HG02610 (cell line): ENCODE measurements around the gene DHRSX.
"Not testable (repeated sequence)": the region's sequence is repeated elsewhere in the genome, so short reads cannot be mapped to it uniquely, and the experiment has no call there.

ENCODE experiments used
- ATAC-seq: cut with Tn5 transposase; IDR thresholded peaks from one replicate; pipeline ENCODE4 v1.9.1; 2021; ENCODE audit warnings: mild to moderate bottlenecking, moderate library complexity; ENCODE audit not compliant: unreplicated experiment

Gene DHRSX

DNA sequence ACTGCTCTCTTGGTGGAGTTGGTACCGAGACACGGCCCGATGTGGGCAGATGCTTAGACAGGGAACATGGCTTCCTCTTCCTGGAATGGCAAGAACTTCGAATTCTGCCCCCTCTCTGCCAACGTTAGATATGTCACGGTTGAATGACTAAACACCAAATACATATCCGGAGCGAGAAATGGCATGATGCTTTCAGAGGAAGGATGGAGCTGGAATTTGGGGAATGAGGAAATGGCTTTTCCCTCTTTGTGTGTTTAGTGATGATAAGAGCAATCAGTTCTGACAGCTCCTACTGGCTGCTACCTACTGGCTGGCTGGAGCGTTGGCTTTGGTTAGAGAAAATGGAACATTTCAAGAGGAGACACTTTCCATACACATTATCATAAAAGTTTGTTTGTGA lies 140.0 kb downstream of the DHRSX start:
- ATAC-seq: no peak

GRCh38 chrX:2359522-2359921 lies 141.3 kb downstream of the DHRSX start:
- ATAC-seq: not testable (repeated sequence)

GRCh38 chrX:2351999-2352995 lies 148.5 kb downstream of the DHRSX start:
- no peak for ATAC-seq

DNA sequence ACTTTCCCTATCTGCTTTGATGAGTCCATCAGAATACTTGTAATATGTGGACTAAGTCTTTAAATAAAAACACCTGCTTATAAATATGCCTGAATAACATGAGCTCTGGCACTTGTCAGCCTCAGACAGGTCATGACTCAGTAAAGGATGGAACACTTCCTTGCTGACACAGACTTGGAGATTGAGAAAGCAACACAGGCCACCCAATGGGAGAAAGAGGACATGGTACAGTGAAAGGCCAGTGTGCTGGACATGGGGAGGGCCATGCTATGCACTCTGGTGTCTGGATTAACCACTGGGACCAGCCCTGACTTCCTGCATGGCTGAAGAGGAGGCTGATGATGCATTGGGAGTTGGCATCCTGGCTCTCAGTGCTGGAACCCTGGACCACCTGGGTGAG lies 149.5 kb downstream of the DHRSX start:
- ATAC-seq: no peak

GRCh38 chrX:2350703-2351102 lies 150.1 kb downstream of the DHRSX start:
- ATAC-seq: not testable (repeated sequence)

- not testable (repeated sequence) for ATAC-seq
Observed at GRCh38 chrX:2350036-2350435, 150.7 kb downstream of the DHRSX start.

DNA sequence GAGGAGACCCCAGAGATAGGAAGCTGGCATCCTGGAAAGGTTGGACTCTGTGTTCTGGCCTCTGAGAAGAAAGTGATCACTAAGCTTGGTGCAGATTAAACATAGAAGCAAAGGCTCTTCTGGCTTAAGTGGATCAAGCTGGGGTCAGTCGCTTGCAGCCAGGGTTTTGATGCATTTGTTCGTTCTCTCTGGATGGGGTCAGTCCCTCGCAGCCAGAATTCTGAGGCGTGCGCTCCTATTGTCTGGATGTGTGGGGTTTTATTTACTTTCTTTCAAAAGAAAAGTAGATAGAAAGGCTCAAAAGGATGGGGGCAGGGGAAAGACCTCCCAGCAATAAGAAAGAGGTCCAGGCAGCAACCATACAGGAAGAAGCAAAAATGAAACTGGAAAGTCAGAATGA lies 152.6 kb downstream of the DHRSX start:
- ATAC-seq: no peak

GRCh38 chrX:2346158-2346557 lies 154.6 kb downstream of the DHRSX start:
- no peak for ATAC-seq

GRCh38 chrX:2345562-2345961 lies 155.2 kb downstream of the DHRSX start:
- ATAC-seq: no peak

DNA sequence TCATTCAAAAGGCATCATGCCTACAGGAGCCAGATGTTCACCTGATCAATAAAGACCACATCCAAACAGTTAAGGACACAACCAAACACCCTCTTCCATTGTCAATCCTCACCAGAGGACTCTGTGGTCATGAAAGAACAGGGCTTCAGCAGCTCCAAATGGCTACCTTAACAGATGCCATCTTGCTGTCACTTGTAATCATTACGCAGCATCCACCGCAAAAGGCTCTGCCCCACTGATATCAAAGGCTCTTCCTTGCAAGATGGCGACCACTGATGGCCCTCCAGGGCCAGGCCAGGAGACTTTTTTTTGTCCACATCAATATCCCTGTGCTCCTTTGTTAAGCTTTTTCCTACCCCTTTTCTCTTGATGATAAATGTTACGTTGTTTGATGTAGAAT lies 157.4 kb downstream of the DHRSX start:
- ATAC-seq: no peak

GRCh38 chrX:2342874-2343273 lies 157.9 kb downstream of the DHRSX start:
- ATAC-seq: no peak

DNA sequence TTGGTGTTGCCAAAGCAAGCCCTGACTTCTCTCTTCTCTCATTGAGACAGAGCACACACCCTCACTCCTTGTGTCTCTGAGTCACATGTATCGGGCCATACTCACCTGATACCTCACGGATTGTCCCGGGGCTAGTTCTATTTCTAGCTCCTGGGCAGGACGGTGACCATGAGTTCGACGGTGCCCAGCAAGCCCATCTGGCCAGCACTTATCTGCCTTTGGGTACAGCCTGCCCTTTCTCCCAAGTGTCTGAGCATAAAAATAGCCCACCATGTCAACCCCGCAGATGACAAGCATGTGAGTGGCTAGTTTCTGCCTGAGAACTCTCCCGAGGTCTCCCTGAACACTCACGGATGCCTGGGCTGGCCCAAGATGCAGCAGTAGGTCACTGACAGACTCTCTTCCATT lies 158.5 kb downstream of the DHRSX start:
- ATAC-seq: no peak

DNA sequence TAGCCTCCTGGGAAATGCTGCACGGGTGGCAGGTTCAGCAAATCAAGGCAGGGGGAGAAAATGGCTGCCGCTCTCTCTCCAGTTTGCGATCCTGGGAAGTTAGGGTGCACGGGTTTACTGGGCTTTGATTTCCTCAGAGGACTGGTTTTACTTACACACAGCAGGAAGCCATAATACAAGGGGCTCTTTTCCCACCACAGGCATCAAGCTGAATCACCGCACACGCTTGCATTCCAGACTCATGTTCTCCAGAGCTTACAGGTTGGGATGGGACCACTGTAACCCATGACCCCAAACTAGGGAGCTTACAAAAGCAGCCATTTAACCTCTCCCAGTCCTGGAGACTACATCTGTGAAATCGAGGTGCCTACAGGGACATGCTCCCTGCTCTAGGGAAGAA lies 159.8 kb downstream of the DHRSX start:
- no peak for ATAC-seq

DNA sequence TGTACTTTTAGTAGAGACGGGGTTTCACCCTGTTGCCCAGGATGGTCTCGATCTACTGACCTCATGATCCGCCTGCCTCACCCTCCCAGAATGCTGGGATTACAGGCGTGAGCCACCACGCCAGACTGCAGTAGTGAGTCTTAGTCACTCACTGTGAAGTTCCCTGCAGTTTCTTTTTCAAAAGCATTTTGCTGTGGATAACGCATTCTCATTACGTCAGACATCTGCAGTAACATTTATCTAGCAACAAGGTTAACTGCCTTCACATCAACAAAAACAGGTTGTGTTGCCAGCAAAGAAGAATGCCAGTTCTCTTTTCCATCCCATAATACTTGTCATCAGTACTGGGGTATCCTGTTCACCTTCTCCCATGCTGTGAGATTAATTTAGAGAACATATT lies 164.6 kb downstream of the DHRSX start:
- no peak for ATAC-seq

- ATAC-seq: no peak
Observed at GRCh38 chrX:2334237-2334636, 166.5 kb downstream of the DHRSX start.

- ATAC-seq: no peak
Observed at GRCh38 chrX:2332252-2332651, 168.5 kb downstream of the DHRSX start.

- ATAC-seq: no peak
Observed at GRCh38 chrX:2330910-2331309, 169.9 kb downstream of the DHRSX start.

DNA sequence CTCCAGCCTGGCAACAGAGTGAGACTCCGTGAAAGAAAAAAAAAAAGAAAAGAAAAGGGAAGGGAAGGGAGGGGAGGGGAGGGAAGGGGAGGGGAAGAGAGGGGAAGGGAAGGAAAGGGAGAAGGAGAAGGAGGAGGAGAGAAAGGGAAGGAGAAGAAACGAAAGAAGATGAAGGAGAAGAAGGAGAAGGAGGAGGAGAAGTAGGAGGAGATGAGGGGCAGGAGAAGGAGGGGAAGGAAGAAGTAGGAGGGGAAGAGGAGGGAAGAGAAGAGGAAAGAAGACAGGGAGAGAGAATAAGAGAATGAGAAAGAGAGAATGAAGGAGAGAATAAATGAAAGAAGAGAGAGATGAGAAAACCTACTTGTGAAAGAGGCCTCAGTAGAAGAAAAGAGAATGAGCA lies 170.3 kb downstream of the DHRSX start:
- ATAC-seq: no peak

DNA sequence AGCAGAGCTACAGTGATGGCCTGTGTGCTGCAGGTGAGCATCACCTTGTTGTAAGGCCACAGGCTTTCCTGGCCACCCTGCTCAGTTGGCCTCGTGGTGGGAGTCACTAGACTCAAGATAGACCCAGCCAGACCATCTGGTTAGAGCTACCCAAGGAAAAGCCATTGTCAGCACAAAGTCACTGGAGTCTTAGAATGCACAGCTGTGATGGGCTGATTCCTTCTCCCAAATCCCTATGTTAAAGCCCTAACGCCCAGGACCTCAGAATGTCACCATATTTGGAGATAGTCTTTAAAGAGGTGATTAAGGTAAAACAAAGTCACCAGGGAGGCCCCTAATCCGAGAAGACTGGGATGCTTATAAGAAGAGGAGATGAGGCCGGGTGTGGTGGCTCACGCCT lies 173.4 kb downstream of the DHRSX start:
- ATAC-seq: no peak

GRCh38 chrX:2325076-2325784 lies 175.5 kb downstream of the DHRSX start:
- no peak for ATAC-seq

GRCh38 chrX:2324151-2324550 lies 176.6 kb downstream of the DHRSX start:
- ATAC-seq: no peak

- ATAC-seq: no peak
Observed at GRCh38 chrX:2321411-2321810, 179.4 kb downstream of the DHRSX start.
